ENCODE measurements around the gene SYNPO2.

Gene SYNPO2

DNA sequence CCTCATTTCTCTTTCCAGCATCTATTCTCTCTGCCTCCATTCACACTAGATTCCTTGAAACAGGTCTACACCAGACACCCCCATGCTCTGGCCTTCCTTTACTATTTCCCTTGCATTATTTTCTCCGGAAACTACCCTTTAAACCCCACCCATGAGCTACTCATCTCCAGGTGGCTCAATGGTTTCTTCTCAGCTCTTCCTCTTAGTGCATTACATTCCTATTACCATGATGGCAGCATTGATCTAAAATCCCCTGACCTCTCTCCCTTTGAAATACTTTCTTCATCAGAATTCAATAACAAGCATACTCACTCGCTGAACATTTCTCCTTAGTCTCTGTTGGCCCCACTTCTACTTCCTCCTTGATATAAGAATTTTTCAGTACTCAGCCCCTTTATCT lies 94.6 kb downstream of the SYNPO2 start:
- H3K36me3 ChIP-seq (ENCODE audit: insufficient read depth, low read length), result no peaks in the 10 kb centered on the region
- no peaks in the 10 kb centered on the region for H4K20me1 ChIP-seq (ENCODE audit: insufficient read depth, low read length, poor library complexity, severe bottlenecking)

GRCh38 chr4:118983831-118984230 lies 95.2 kb downstream of the SYNPO2 start:
- TF ChIP-seq, protein P1, sequence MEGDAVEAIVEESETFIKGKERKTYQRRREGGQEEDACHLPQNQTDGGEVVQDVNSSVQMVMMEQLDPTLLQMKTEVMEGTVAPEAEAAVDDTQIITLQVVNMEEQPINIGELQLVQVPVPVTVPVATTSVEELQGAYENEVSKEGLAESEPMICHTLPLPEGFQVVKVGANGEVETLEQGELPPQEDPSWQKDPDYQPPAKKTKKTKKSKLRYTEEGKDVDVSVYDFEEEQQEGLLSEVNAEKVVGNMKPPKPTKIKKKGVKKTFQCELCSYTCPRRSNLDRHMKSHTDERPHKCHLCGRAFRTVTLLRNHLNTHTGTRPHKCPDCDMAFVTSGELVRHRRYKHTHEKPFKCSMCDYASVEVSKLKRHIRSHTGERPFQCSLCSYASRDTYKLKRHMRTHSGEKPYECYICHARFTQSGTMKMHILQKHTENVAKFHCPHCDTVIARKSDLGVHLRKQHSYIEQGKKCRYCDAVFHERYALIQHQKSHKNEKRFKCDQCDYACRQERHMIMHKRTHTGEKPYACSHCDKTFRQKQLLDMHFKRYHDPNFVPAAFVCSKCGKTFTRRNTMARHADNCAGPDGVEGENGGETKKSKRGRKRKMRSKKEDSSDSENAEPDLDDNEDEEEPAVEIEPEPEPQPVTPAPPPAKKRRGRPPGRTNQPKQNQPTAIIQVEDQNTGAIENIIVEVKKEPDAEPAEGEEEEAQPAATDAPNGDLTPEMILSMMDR (conservative IDR thresholded peaks at IDR 0.05; ENCODE audit: low read length), result no peak
- TF ChIP-seq EZH2phosphoT487 (IDR thresholded peaks at IDR 0.05; ENCODE audit: borderline replicate concordance), result no peak
- H3K4me3 ChIP-seq (ENCODE audit: low read length, poor library complexity, severe bottlenecking), result no peak overlapping the region
- no peak overlapping the region for H2AFZ ChIP-seq (ENCODE audit: low read length)
- H4K20me1 ChIP-seq (ENCODE audit: insufficient read depth, low read length, poor library complexity, severe bottlenecking), result no peaks in the 10 kb centered on the region
- H3K27me3 ChIP-seq (ENCODE audit: insufficient read depth, low read length, poor library complexity, severe bottlenecking), result no peaks in the 10 kb centered on the region
- no peaks in the 10 kb centered on the region for H3F3A ChIP-seq (ENCODE audit: low read depth)
- H3K36me3 ChIP-seq (ENCODE audit: insufficient read depth, low read length), result no peaks in the 10 kb centered on the region
- no peaks in the 10 kb centered on the region for H3K79me2 ChIP-seq (ENCODE audit: insufficient read depth, low read length)
- H3K9me3 ChIP-seq (ENCODE audit: insufficient read depth, low read depth, low read length), result no peaks in the 10 kb centered on the region
- H3K4me2 ChIP-seq (ENCODE audit: low read depth, low read length, poor library complexity, severe bottlenecking), result no peak overlapping the region
- no peak overlapping the region for H3K9ac ChIP-seq (ENCODE audit: low read depth, low read length, poor library complexity, severe bottlenecking)
- no peaks in the 10 kb centered on the region for H3K4me1 ChIP-seq (ENCODE audit: insufficient read depth, low read length, poor library complexity, severe bottlenecking)
- no peaks in the 10 kb centered on the region for H3K9me2 ChIP-seq (replicated peaks; ENCODE audit: low read depth, low read length)

More for the DNA sequence above, 94.6 kb downstream of the SYNPO2 start:
- H3K9ac ChIP-seq (ENCODE audit: low read depth, low read length, poor library complexity, severe bottlenecking), result no peak overlapping the region
- no peaks in the 10 kb centered on the region for H3K9me3 ChIP-seq (ENCODE audit: insufficient read depth, low read depth, low read length)
- TF ChIP-seq, protein P1 (conservative IDR thresholded peaks at IDR 0.05; ENCODE audit: low read length), result no peak
- TF ChIP-seq EZH2phosphoT487 (IDR thresholded peaks at IDR 0.05; ENCODE audit: borderline replicate concordance), result no peak
- no peak overlapping the region for H3K4me3 ChIP-seq (ENCODE audit: low read length, poor library complexity, severe bottlenecking)
- no peaks in the 10 kb centered on the region for H3K4me1 ChIP-seq (ENCODE audit: insufficient read depth, low read length, poor library complexity, severe bottlenecking)
- H3K79me2 ChIP-seq (ENCODE audit: insufficient read depth, low read length), result no peaks in the 10 kb centered on the region
- H2AFZ ChIP-seq (ENCODE audit: low read length), result no peak overlapping the region
- H3K27me3 ChIP-seq (ENCODE audit: insufficient read depth, low read length, poor library complexity, severe bottlenecking), result no peaks in the 10 kb centered on the region
- no peaks in the 10 kb centered on the region for H3K9me2 ChIP-seq (replicated peaks; ENCODE audit: low read depth, low read length)
- H3F3A ChIP-seq (ENCODE audit: low read depth), result no peaks in the 10 kb centered on the region
- no peak overlapping the region for H3K4me2 ChIP-seq (ENCODE audit: low read depth, low read length, poor library complexity, severe bottlenecking)

- Histone ChIP-seq H3K27me3 (ENCODE audit: insufficient read depth, low read length, poor library complexity, severe bottlenecking) (no peaks in the 10 kb centered on the region), H2AFZ (ENCODE audit: low read length) (no peak overlapping the region), H3K4me2 (ENCODE audit: low read depth, low read length, poor library complexity, severe bottlenecking) (no peak overlapping the region), H3K36me3 (ENCODE audit: insufficient read depth, low read length) (no peaks in the 10 kb centered on the region), H3K4me3 (ENCODE audit: low read length, poor library complexity, severe bottlenecking) (no peak overlapping the region), H3K79me2 (ENCODE audit: insufficient read depth, low read length) (no peaks in the 10 kb centered on the region), H3K9me2 (replicated peaks; ENCODE audit: low read depth, low read length) (no peaks in the 10 kb centered on the region), H4K20me1 (ENCODE audit: insufficient read depth, low read length, poor library complexity, severe bottlenecking) (no peaks in the 10 kb centered on the region), H3K4me1 (ENCODE audit: insufficient read depth, low read length, poor library complexity, severe bottlenecking) (no peaks in the 10 kb centered on the region), H3K9ac (ENCODE audit: low read depth, low read length, poor library complexity, severe bottlenecking) (no peak overlapping the region), H3K9me3 (ENCODE audit: insufficient read depth, low read depth, low read length) (no peaks in the 10 kb centered on the region), H3F3A (ENCODE audit: low read depth) (no peaks in the 10 kb centered on the region)
- TF ChIP-seq, protein P1 (conservative IDR thresholded peaks at IDR 0.05; ENCODE audit: low read length), result no peak
- TF ChIP-seq EZH2phosphoT487 (IDR thresholded peaks at IDR 0.05; ENCODE audit: borderline replicate concordance), result no peak
Measured at GRCh38 chr4:118985170-118986000, 96.7 kb downstream of the SYNPO2 start.

Data from Loucy (cell line).